Measurements from ENCODE around the gene NBAS.
"Not testable (repeated sequence)": the region's sequence is repeated elsewhere in the genome, so short reads cannot be mapped to it uniquely, and the experiment has no call there.

Gene NBAS

DNA sequence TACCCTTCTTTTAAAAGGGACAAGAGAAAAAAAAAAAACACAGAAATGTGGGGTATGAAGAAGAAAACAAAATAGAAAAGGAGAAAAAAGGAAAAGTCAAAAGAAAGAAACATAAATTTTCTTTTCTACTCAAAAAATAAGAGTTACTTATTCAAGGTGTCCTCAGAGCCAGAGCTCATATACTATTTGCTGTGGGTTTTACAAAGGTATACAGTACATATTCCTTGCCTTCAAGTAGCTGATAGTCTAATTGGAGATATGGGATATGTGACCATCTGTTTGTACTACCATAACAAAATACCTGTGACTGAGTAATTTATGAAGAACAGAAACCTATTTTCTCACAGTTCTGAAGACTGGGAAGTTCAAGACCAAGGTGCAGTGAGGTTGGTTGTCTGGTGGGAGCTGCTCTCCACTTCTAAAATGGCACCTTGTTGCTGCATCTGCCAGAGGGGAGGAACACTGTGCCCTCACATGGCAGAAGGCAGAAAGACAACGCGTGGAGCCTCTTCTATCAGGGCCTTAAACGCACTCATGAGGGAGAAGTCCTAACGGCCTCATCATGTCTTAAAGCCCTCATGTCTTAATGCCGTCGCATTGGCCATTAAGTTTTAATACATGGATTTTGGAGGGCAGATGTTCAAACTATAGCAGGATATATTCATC is 33.9 kb downstream of the NBAS start:
- DNase-seq (ENCODE audit: low read depth in 2 of 2), result no peak

DNA sequence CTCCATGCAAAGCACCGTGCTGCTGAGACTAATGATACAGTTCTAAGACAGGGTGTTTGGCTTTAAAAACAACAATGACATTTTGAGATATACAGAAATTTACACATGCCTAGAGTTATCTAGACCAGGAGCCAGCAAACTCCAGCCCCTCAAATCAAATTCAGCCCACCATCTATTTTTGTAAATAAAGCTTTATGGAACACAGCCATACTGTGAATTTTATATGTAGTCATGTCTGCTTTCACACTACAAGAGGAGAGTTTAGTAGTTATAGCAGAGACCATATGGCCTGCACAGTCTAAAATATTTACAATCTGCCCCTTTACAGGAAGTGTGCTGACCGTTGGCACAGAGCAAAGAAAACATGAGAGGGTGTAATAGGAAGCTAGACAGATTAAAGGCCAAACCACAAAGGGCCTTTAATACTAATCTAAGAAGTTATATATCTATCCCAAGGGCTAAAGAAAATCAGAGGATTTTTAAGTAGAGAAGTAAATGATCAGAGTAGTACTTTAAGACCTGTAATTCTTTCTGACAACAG is 39.4 kb downstream of the NBAS start:
- DNase-seq (ENCODE audit: low read depth in 2 of 2), result no peak

DNA sequence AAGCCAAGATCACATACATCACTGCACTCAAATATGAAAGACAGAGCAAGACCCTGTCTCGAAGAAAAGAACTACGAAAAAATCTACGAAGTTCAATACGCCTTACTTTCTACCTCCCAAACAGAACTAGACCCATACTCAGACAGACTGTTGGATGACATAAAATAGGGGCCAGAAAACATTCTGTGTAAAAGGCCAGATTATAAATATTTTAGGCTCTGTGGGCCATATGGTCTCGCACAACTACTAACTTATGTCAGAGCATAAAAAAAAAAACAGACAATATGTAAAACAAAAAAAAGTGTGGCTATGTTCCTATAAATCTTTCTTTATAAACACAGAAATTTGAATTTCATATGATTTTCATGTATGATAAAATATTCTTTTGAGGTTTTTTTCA is 40.8 kb downstream of the NBAS start:
- no peak for DNase-seq (ENCODE audit: low read depth in 2 of 2)

DNA sequence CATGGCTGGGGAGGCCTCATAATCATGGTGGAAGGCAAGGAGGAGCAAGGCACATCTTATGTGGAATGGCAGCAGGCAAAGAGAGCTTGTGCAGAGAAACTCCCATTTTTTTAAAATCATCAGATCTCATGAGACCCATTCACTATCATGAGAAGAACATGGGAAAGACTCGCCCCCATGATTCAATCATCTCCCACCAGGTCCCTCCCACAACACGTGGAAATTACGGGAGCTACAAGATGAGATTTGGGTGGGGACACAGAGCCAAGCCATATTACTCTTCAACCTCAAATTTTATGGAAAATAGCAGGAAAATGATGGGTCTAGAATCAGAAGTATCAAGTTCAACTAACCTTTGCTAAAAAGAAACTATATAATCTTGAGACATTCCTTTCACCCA is 42.4 kb downstream of the NBAS start:
- not testable (repeated sequence) for DNase-seq (ENCODE audit: low read depth in 2 of 2)

DNA sequence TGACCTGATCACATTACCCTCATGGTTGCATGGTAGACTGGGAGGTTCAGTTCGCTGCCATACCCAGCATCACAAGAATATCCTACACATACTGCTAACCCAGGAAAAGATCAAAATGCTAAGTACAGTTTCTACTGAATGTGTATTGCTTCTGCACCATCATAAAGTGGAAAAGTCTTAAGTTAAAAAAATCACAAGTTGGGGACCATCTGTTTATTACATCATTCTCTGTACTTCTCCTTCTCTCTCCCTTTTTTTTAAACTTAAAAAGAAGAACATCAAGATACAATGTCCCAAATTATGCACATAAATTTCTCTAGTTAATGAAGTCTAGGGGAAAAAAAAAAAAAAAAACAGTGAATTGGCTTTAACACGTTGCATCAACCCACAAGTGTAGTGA is 43.3 kb downstream of the NBAS start:
- no peak for DNase-seq (ENCODE audit: low read depth in 2 of 2)

DNA sequence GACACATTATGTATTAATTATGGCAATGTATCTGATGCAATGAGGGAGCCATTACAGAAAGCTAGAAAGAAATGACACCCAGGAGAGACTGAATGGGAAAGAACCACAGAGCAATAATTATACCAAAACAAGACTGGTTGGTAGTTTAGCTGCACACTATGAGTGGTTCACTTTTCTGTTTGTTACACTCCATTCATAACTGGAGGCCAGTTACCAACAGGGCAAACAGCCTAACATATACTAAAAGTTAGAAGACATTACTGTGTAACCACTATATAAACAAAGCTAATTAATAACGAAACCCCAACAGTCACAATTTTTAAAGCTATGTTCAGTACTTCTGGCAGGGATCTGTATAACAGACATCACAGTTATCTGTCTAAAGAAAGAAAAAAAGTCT is 49.4 kb downstream of the NBAS start:
- DNase-seq (ENCODE audit: low read depth in 2 of 2), result no peak

DNA sequence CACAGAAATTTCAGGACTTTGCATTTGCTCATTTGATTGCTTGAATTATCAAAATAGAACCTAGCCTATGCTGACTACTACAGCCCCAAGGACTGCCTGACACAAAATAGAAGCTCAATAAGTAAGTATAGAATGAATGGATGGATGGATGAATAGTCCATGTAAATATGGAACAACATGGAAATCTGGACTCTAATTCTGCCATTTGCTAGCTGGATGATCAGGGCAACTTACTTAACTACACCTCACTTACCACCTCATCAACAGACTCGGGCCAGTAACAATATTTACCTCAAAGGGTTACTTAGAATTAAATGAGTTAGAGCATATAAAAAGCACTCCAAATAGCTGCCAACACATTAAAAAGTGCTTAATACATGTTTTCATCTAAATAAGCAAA is 50.6 kb downstream of the NBAS start:
- DNase-seq (ENCODE audit: low read depth in 2 of 2), result no peak

DNA sequence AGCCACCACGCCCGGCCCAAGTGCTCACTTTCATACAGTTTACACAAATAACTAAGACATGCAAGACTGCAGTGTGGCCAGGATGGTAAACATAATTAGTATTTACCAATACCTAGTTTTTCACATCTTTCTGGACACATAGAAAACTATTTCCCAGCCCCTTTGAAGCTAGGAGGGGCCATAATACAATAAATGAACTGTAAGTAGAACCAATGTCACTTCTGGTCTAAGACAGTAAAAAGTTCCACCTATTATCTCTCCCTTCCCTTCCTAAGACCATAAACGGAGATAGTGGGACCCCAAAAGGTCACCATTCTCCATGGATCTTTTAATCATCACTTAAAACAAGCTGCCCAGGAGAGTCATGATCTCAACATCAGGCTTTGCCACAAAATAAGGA is 51.0 kb downstream of the NBAS start:
- no peak for DNase-seq (ENCODE audit: low read depth in 2 of 2)

DNA sequence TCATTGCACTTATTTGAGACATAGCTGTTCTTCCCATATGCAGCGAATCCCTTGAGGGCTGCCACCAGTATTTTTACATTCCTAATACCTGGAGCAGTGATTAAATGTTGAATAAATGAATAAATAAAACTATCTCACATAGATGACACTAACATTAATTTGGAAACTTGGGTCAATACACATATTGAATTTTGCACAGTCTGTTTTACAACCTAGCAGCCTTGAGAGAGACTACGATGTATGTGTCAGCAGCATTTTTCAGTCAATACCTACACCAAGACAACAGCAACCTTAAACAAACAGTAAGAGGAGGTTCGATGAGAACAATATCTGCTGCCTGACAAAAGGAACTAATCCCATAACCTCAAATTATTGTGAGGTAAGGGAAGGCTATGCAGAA is 53.4 kb downstream of the NBAS start:
- DNase-seq (ENCODE audit: low read depth in 2 of 2), result no peak

DNA sequence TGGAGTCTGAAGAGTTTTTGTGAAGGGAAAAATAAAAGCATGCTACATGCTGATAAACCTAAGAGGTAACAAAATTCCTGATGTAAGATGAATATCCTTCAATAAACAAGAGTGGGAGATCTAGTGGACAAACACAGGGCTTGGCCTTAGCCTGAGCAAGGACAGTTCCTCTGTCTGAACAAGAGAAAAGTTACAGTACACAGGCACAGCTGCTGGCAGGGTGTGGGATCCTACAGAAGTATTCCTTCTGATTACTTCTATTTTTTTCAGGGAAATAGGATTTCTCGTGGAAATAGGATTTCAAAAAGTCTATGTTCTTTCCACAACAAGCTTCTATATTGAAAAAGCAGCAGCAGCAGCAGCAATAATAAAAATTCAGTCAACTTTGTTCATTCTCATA is 54.1 kb downstream of the NBAS start:
- DNase-seq (ENCODE audit: low read depth in 2 of 2), result no peak

DNA sequence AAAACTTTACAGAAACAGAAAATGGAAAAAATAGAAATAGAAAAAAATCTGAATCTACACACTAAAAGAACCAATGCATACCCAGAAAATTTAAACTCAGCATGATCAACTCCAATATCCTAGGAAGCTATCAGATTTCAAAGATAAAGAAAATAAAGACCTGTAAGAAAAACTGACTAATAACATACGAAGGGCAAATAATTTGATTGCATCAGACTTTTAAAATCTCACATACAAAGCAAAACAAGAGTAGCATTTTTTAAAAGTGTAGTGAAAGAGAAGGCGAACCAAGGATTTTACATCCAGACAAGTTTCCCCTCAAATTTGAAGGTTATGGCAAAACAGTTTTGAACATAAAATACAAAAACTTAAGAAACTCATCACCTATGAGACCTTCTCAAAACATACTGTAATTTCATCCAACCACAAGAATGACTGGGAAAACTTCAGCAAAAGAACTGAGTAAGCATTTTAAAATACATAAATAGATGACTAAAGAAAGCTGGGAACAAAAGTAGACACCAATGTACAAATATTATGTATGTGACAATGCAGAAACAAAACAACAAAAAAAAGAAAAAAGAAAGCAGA is 54.8 kb downstream of the NBAS start:
- no peak for DNase-seq (ENCODE audit: low read depth in 2 of 2)

DNA sequence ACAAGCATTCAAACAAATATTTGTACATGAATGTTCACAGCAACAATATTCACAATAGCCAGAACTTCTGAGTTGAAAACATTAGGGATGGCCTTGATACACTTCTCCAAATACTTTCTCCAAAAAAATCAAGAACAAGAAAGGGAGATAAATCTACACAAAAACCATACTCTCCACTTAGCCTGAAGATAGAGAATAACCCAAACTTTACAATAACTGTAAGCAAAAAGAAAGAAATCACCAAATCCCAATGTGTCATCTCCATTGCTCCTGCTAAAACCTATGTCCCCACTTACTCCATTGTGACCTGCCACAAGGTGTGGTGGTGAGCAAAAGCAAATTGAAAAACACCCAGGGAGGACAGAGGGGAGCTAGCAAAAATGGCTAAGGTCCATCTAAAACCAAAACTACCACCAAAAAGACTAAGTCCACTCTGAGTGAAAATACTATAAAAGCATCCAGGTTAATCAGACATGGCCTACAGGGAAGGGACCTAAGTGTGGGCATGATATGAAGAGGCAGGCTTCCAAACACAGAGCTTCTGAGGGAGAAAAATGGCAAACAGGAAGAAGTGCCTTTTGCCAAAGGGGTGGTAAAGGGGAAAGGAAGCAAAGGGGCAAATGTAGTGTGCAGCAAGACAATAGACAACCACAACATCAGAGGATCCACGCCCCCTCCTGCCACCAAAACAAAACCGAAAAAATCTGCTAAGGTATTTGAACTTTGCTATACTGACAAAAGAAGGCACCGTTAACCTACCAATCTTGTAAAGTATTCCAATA is 56.1 kb downstream of the NBAS start:
- no peak for DNase-seq (ENCODE audit: low read depth in 2 of 2)

DNA sequence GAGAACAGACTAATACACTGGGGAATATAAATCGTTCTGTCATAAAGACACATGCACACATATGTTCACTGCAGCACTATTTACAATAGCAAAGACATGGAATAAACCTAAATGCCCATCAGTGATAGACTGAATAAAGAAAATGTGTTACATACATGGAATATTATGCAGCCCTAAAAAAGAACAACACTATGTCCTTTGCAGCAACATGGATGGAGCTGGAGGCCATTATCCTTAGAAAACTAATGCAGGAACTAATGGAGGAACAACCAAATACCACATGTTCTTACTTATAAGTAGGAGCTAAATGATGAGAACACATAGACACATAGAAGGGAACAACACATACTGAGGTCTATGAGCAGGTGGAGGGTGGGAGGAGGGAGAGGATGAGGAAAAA is 61.9 kb downstream of the NBAS start:
- DNase-seq (ENCODE audit: low read depth in 2 of 2), result not testable (repeated sequence)

DNA sequence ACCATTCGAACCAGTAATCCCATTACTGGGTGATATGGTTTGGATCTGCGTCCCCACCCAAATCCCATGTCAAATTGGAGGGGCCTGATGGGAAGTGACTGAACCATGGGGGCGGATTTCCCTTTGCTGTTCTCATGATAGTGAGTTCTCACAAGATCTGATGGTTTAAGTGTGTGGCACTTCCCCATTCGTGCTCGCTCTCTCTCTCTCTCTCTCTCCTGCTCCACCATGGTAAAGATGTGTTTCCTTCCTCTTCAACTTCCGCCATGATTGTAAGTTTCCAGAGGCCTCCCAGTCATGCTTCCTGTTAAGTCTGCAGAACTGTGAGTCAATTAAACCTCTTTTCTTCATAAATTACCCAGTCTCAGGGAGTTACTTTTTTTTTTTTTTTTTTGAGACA is 62.6 kb downstream of the NBAS start:
- no peak for DNase-seq (ENCODE audit: low read depth in 2 of 2)

DNA sequence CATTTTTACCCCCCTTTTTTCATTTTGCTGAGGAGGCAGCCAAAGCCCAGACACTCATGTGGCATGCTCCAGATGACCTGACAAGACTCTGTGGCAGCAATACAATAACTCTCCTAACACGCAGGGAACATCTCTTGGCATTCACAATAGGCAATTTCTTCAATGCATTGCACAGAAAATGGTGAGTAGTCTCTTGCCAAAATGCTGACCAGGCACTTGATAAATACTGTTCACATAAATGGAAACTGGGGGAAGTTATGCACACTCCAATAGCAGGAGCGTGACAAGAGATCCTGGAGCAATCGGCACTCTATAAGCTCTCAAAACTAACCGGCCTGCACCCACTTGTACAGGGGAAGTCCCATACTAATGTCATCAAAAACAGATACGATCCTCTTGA is 66.3 kb downstream of the NBAS start:
- DNase-seq (ENCODE audit: low read depth in 2 of 2), result no peak

DNA sequence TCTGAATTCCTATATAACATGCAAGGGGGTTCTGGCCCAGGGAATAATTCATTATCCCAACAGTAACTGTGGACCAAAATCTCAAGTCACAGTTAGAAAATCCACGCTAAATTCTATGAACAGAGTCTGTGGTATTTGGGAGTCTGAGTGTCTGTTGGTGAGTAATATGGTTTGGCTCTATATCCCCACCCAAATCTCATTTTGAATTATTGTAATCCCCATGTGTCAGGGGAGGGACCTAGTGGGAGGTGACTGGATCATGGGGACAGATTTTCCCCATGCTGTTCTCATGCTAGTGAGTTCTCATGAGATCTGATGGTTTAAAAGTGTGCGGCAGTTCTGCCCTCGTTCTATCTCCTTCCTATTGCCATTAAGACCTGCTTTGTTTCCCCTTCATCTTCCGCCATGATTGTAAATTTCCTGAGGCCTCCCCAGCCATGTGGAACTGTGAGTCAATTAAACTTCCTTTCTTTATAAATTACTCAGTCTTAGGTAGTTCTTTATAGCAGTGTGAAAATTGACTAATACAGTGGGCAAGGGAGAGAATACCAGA is 68.3 kb downstream of the NBAS start:
- DNase-seq (ENCODE audit: low read depth in 2 of 2), result no peak

DNA sequence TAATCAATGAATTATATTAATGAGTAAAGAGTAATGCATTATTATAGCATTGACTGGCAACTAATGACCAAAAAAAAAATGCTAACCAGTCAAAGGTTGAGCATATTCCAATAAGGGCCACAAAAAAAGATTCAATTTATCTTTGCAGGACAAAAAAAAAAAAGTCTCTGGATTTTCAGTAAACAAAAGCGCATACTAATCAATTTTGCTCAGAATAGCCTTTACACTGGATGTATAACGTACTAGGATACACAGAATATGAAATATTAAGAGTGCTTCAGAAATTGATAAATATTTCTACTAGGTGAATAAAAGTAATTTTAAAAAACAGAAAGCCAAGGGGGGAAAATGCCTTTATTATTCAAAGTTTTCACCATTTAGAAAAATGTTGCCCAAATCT is 74.4 kb downstream of the NBAS start:
- DNase-seq (ENCODE audit: low read depth in 2 of 2), result no peak

DNA sequence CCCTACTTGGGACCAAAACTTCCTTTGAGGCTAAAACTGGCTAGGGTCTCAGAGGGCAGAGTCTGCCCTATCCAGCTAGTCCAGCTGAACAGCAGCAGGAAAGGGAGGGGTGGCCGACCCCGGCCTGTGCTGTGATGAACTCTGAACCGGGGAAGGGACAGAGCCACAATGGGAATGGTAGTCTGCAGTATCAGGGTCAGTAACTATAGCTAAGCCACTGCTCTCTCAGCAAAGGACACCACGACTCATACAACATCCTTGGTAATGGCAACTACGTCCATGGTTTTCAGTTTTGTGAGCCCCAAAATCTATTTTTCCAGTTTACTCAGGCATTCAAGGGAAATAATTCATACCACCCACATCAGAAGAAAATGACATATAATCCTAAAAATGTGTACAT is 75.2 kb downstream of the NBAS start:
- DNase-seq (ENCODE audit: low read depth in 2 of 2), result no peak

DNA sequence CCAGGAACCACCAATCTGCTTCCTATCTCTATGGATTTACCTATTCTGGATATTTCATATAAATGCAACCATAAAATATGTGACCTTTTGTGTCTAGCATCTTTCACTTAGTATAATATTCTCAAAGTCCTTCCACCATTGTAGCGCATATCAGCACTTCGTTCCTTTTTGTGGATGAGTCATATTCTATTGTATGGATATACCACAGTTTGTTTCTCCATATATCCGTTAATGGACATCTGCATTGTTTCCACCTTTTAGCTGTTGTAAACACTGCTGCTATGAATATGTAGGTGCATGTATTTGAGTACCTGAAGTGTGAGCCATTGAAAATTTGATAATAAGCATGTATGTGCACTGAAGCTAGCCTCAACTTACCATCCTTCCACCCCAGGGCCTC is 80.1 kb downstream of the NBAS start:
- DNase-seq (ENCODE audit: low read depth in 2 of 2), result no peak

DNA sequence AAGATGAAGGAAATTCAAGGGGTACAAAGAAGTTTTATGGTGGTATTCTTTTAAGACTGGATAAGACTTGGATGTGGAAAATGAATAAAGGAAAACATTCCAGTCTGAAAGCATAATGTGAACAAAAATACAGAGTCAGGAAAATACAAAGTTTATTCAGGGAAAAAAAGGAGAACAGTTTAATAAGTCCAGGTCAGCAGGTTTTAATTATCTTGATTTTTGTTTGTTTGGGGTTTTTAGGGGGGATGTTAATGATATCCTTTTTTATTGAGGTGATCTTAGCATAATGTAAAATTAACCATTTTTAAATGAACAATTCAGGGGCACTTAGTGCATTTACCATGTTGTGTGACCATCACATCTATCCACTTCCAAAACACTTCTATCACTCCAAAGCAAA is 80.6 kb downstream of the NBAS start:
- no peak for DNase-seq (ENCODE audit: low read depth in 2 of 2)

DNA sequence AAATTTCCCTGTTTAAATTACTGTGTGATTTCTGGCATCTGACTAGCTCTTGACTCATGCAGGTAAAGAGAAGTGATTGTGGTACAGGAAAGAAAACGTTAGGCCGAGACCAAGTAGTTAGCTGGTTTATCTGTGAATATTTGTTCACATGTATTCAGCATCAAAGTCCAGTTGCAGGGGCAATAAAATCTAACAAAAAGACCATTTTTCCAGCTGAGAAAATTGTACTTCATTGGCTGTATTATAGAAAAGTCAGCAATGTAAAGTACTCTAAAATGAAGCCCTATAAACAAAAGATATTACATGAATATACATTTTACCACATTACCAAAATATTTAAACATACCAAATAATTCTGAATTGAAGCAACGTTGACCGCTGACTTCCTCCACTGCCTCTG is 88.3 kb downstream of the NBAS start:
- DNase-seq (ENCODE audit: low read depth in 2 of 2), result no peak

DNA sequence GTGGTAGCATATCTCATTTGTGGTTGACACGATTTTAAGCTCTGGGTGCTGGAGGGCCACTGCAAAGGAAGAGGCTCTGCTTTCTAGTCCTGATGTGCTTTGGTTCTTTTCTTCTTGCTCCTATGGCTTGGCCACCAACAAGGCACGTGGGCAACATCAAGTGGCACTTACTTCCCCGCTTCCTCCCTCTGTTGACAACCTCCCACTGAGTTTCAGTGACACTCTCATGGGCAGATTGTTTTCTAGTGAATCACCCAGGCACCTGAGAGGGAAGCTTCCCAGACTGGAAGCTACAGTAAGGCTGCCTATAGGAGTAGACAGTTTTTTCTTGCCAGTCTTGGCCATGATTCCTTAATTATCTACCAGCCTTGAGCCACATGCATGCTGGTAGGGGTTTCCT is 89.0 kb downstream of the NBAS start:
- DNase-seq (ENCODE audit: low read depth in 2 of 2), result no peak

DNA sequence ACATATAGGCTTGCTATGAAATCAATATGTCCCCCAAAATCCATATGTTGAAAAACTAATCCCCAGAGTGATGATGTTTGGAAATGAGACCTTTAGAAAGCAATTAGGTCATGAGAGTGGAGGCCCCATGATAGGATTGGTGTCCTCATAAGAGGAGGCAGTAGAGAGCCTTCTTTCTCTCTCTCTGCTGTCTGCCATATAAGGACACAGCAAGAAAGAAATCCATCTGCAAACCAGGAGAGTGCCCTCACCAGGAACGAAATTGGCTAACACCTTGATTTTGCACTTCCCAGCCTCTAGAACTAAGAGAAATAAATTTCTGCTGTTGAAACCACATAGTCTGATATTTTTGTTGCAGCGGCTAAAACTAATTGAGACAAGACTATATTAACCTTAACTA is 89.5 kb downstream of the NBAS start:
- DNase-seq (ENCODE audit: low read depth in 2 of 2), result no peak

Data from stimulated activated CD8-positive, alpha-beta memory T cell treated with anti-CD3 and anti-CD28 coated beads, Interleukin-15, amount 100 ng/mL, for 4 hours (primary cell).